ENCODE measurements around the gene CACNA1S.

Gene CACNA1S

GRCh38 chr1:201001962-201002361 is 110.3 kb downstream of the CACNA1S start:
- no peak overlapping the region for H3K27ac ChIP-seq (ENCODE audit: low read depth, low read length)
- no peaks in the 10 kb centered on the region for H3K9me2 ChIP-seq (replicated peaks; ENCODE audit: insufficient read depth, low read length)
- no peak overlapping the region for H3K4me3 ChIP-seq (ENCODE audit: insufficient read depth, low read length, poor library complexity, severe bottlenecking)
- no peaks in the 10 kb centered on the region for H3K9me3 ChIP-seq (ENCODE audit: insufficient read depth, low read length)
- no peaks in the 10 kb centered on the region for H3K36me3 ChIP-seq (ENCODE audit: low read length)
- TF ChIP-seq CTCF (IDR thresholded peaks at IDR 0.05; ENCODE audit: insufficient read depth, low read length, poor library complexity, severe bottlenecking) (no peak), EZH2phosphoT487 (conservative IDR thresholded peaks at IDR 0.05; ENCODE audit: low read length) (no peak)
- no peaks in the 10 kb centered on the region for H3F3A ChIP-seq (ENCODE audit: insufficient read depth)
- H3K9ac ChIP-seq (ENCODE audit: low read length), result no peak overlapping the region
- no peaks in the 10 kb centered on the region for H3K79me2 ChIP-seq (ENCODE audit: insufficient read depth, low read length)
- no peak overlapping the region for H2AFZ ChIP-seq (ENCODE audit: low read depth, low read length, severe bottlenecking)
- H3K27me3 ChIP-seq (ENCODE audit: low read length), result no peaks in the 10 kb centered on the region
- no peak overlapping the region for H3K4me2 ChIP-seq (ENCODE audit: low read depth, low read length, poor library complexity, severe bottlenecking)
- H4K20me1 ChIP-seq (ENCODE audit: low read depth, low read length), result no peaks in the 10 kb centered on the region

GRCh38 chr1:201000391-201000790 is 111.8 kb downstream of the CACNA1S start:
- Histone ChIP-seq H3K27ac (ENCODE audit: low read depth, low read length) (no peak overlapping the region), H3F3A (ENCODE audit: insufficient read depth) (no peaks in the 10 kb centered on the region), H2AFZ (ENCODE audit: low read depth, low read length, severe bottlenecking) (no peak overlapping the region), H3K4me3 (ENCODE audit: insufficient read depth, low read length, poor library complexity, severe bottlenecking) (no peak overlapping the region), H3K27me3 (ENCODE audit: low read length) (no peaks in the 10 kb centered on the region), H3K9me2 (replicated peaks; ENCODE audit: insufficient read depth, low read length) (no peaks in the 10 kb centered on the region), H3K9me3 (ENCODE audit: insufficient read depth, low read length) (no peaks in the 10 kb centered on the region), H3K79me2 (ENCODE audit: insufficient read depth, low read length) (no peaks in the 10 kb centered on the region), H3K36me3 (ENCODE audit: low read length) (no peaks in the 10 kb centered on the region), H4K20me1 (ENCODE audit: low read depth, low read length) (no peaks in the 10 kb centered on the region), H3K9ac (ENCODE audit: low read length) (no peak overlapping the region), H3K4me2 (ENCODE audit: low read depth, low read length, poor library complexity, severe bottlenecking) (no peak overlapping the region)
- TF ChIP-seq CTCF (IDR thresholded peaks at IDR 0.05; ENCODE audit: insufficient read depth, low read length, poor library complexity, severe bottlenecking) (no peak), EZH2phosphoT487 (conservative IDR thresholded peaks at IDR 0.05; ENCODE audit: low read length) (no peak)

GRCh38 chr1:200999667-201000066 is 112.6 kb downstream of the CACNA1S start:
- Histone ChIP-seq H2AFZ (ENCODE audit: low read depth, low read length, severe bottlenecking) (no peak overlapping the region), H4K20me1 (ENCODE audit: low read depth, low read length) (no peaks in the 10 kb centered on the region), H3K79me2 (ENCODE audit: insufficient read depth, low read length) (no peaks in the 10 kb centered on the region), H3K27me3 (ENCODE audit: low read length) (no peaks in the 10 kb centered on the region), H3K9ac (ENCODE audit: low read length) (no peak overlapping the region), H3K9me2 (replicated peaks; ENCODE audit: insufficient read depth, low read length) (no peaks in the 10 kb centered on the region), H3K4me3 (ENCODE audit: insufficient read depth, low read length, poor library complexity, severe bottlenecking) (no peak overlapping the region), H3K27ac (ENCODE audit: low read depth, low read length) (no peak overlapping the region), H3K9me3 (ENCODE audit: insufficient read depth, low read length) (no peaks in the 10 kb centered on the region), H3F3A (ENCODE audit: insufficient read depth) (no peaks in the 10 kb centered on the region), H3K36me3 (ENCODE audit: low read length) (no peaks in the 10 kb centered on the region), H3K4me2 (ENCODE audit: low read depth, low read length, poor library complexity, severe bottlenecking) (no peak overlapping the region)
- TF ChIP-seq CTCF (IDR thresholded peaks at IDR 0.05; ENCODE audit: insufficient read depth, low read length, poor library complexity, severe bottlenecking) (no peak), EZH2phosphoT487 (conservative IDR thresholded peaks at IDR 0.05; ENCODE audit: low read length) (no peak)
